A673 (cell line): ENCODE measurements around the gene AMZ2. TPM values are rescaled to one million over a fixed set of nuclear protein-coding genes. Genes with fewer than 3 reads are reported as not detected.

Experiments
- BruUV-seq: library from RNA; stranded (reverse); fragments of 400-500 nt; replicated peaks from 2 replicates; lab custom pipeline; 2021; lab: Mats Ljungman, UMichigan
- CTCF ChIA-PET: fragments of 300-600 bp; sonication (Branson Sonifier 250); formaldehyde crosslinking; loops from one replicate; lab custom pipeline; 2022; ENCODE audit warnings: antibody characterized with exemption; lab: Charles Lee
- POLR2A ChIA-PET: fragments of 300-600 bp; sonication (Branson Sonifier 250); formaldehyde crosslinking; loops from one replicate; lab custom pipeline; 2022; ENCODE audit warnings: antibody characterized with exemption; ENCODE audit not compliant: low non-redundant PET; lab: Charles Lee
- DNase-seq: peaks from one replicate; pipeline ENCODE4 v3.0.0-alpha.2; 2015; ENCODE audit warnings: low spot score
- H3K27ac ChIP-seq: fragments of 200-600 bp; sonication (generic); 2 replicates; pipeline ENCODE4 v1.5.1; 2016; ENCODE audit warnings: mixed run types, low read depth, mild to moderate bottlenecking, mixed read lengths, antibody characterized with exemption, low read length; ENCODE audit not compliant: poor library complexity, severe bottlenecking
- H3K27me3 ChIP-seq: fragments of 200-600 bp; sonication (generic); replicated peaks from 2 replicates; pipeline ENCODE4 v1.6.1; 2017; ENCODE audit warnings: mixed run types, low read depth, mild to moderate bottlenecking, mixed read lengths, antibody characterized with exemption, low read length; ENCODE audit not compliant: insufficient read depth, poor library complexity
- H3K36me3 ChIP-seq: fragments of 200-600 bp; sonication (generic); 2 replicates; pipeline ENCODE4 v1.6.1; 2016; ENCODE audit warnings: mixed run types, mild to moderate bottlenecking, mixed read lengths, antibody characterized with exemption, low read length; ENCODE audit not compliant: insufficient read depth, poor library complexity, severe bottlenecking
- H3K4me1 ChIP-seq: fragments of 200-600 bp; sonication (generic); 2 replicates; pipeline ENCODE4 v1.6.1; 2017; ENCODE audit warnings: mixed run types, mild to moderate bottlenecking, mixed read lengths, antibody characterized with exemption, low read length; ENCODE audit not compliant: insufficient read depth, poor library complexity, severe bottlenecking
- H3K4me3 ChIP-seq: fragments of 200-600 bp; sonication (generic); 2 replicates; pipeline ENCODE4 v1.5.1; 2016; ENCODE audit warnings: low read depth, mixed run types, mild to moderate bottlenecking, mixed read lengths, low read length; ENCODE audit not compliant: poor library complexity, severe bottlenecking
- H3K9me3 ChIP-seq: fragments of 200-600 bp; sonication (generic); 2 replicates; pipeline ENCODE4 v1.6.1; 2016; ENCODE audit warnings: mixed run types, low read depth, mild to moderate bottlenecking, mixed read lengths, antibody characterized with exemption, low read length; ENCODE audit not compliant: poor library complexity, severe bottlenecking
- CTCF ChIP-seq: fragments of 300-800, 200-600 bp; sonication (generic); conservative IDR thresholded peaks from 2 replicates; pipeline ENCODE4 v1.5.1; 2017; ENCODE audit warnings: low read depth, mild to moderate bottlenecking, antibody characterized with exemption, low read length, moderate library complexity, mixed read lengths
- EZH2 ChIP-seq: fragments of 200-600 bp; sonication (generic); IDR thresholded peaks from 2 replicates; pipeline ENCODE4 v1.6.1; 2017; ENCODE audit warnings: borderline replicate concordance, low read depth, mild to moderate bottlenecking, mixed read lengths, antibody characterized with exemption, low read length; ENCODE audit not compliant: poor library complexity, severe bottlenecking
- intact Hi-C: fragments of 100-400 bp; cut with micrococcal nuclease; formaldehyde crosslinking; loops from one replicate; pipeline ENCODE4 v1.10.0; 2022; ENCODE audit not compliant: unreplicated experiment
- total RNA-seq: library from RNA; stranded (reverse); gene quantifications from 2 replicates; pipeline ENCODE4 v1.2.3, GENCODE V29; 2021

Gene AMZ2
- total RNA-seq, 1 experiment from 2014 or later, result 80.4 TPM

DNA sequence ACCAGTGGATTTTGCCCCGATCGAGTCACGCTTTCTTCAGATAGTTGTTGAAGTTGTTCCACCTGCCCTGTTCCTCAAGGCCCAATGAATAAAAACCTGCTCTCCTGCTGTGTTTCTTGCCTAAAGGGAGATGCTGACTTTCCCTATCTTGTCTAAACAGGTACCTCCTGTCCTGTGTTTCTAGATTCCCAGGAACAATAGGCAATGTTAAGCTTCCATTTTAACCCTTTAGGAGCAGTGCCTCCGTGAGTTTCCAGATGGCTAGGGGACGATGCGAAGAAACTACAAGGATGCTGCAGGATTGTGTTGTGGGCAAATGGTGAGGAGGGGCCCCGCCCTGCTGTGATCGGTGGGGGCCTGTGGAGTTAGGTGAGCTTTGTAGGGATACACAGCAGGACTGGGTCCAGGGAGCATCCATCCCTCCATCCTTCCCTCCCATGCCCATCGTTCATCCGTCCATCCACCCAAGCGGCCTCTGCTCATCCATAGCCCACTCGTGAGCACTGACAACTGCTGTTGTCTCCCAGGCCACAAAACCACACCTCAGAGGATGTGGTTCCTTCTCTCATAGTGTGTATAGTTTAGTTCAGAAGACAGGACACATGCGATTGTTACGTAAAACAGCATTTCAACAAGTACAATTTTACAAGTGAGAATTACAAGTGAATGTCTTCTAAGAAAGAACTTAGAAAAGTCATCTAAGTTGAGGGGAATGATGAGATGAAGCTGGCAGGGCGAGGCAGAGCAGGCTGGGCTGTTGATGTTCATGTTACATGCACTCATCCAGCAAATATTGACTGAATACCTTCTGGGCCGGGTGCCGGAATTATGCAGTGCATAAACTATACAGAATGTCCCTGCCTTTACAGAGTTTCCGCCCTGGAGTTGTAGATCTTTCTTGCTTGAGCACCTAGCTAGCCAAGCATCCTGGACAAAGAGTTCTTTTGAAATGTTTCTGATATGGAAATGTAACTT, 48.7 kb downstream of the AMZ2 start:
- peaks cover 8% of the 10 kb centered on the region for H3K4me1 ChIP-seq
- H3K4me3 ChIP-seq, result no peak overlapping the region
- intact Hi-C loops, result no loop called here
- H3K36me3 ChIP-seq, result no peaks in the 10 kb centered on the region
- BruUV-seq, result no TSS peak
- CTCF ChIA-PET, result no interaction called here
- TF ChIP-seq EZH2 (no peak), CTCF (no peak)
- DNase-seq, result no peak
- no peak overlapping the region for H3K27ac ChIP-seq
- POLR2A ChIA-PET, result no interaction called here
- no peaks in the 10 kb centered on the region for H3K9me3 ChIP-seq
- H3K27me3 ChIP-seq, result peaks cover 7% of the 10 kb centered on the region

DNA sequence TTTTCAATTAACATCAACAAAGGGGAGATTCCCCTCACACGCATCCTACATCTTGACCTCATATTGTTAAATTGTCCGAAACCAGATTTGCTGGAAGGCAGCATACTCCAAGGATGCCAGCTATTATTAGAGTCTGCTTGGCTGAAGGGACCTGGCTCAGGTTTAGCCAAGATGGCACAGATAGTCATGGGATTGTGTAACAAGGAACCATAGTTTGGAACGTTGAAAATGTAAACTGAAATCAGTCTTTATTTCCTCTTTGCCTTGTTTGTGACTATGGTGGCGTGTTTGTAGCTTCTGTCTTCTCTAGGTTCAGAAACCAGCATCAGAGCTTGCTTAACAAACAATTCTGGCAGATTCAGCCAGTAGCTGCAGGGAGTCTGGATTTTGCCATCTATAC, 49.4 kb downstream of the AMZ2 start:
- ChIA-PET POLR2A (no interaction called here), CTCF (no interaction called here)
- Histone ChIP-seq H3K9me3 (no peaks in the 10 kb centered on the region), H3K4me3 (no peak overlapping the region), H3K27me3 (peaks cover 7% of the 10 kb centered on the region), H3K4me1 (peaks cover 7% of the 10 kb centered on the region), H3K36me3 (no peaks in the 10 kb centered on the region), H3K27ac (no peak overlapping the region)
- intact Hi-C loops, result no loop called here
- DNase-seq, result no peak
- BruUV-seq, result no TSS peak
- TF ChIP-seq EZH2 (no peak), CTCF (no peak)

DNA sequence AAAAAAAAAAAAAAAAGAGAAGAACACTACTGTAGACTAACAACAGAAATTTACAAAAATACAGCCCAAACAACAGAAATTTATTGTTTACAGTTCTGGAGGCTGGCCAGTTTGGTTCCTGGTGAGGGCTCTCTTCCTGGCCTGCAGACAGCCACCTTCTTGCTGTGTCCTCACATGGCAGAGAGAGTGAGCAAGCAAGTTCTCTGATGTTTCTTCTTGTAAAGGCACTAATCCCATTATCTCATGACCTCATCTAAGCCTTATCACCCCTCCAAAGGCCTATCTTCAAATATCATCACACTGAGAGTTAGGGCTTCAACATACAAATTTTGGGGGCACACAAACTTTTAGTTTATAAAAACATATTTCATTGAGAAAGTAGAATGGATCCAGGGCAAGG, 50.8 kb downstream of the AMZ2 start:
- ChIA-PET POLR2A (interaction anchor here (0.6 to 0.7 kb wide), 2 partner anchors 51 to 54 kb away, joined by 7 to 11 read pairs; no protein-coding TSS in a partner anchor), CTCF (no interaction called here)
- Histone ChIP-seq H3K4me3 (no peak overlapping the region), H3K36me3 (no peaks in the 10 kb centered on the region), H3K27ac (no peak overlapping the region), H3K27me3 (no peaks in the 10 kb centered on the region), H3K9me3 (no peaks in the 10 kb centered on the region), H3K4me1 (no peaks in the 10 kb centered on the region)
- no TSS peak for BruUV-seq
- no peak for DNase-seq
- intact Hi-C loops, result no loop called here
- no peak for TF ChIP-seq EZH2
- TF ChIP-seq CTCF, result no peak
